Epithelial cell of esophagus (primary cell): ENCODE data around the gene ASS1.

Experiments used
- DNase-seq: peaks from one replicate; pipeline ENCODE4 v3.0.0; 2010; ENCODE audit warnings: low read depth
- H3K4me3 ChIP-seq: 2 replicates; pipeline ENCODE4 v1.5.1; 2011; ENCODE audit warnings: mild to moderate bottlenecking, low read length, control low read depth
- CTCF ChIP-seq: IDR thresholded peaks from 2 replicates; pipeline ENCODE4 v1.5.1; 2011; ENCODE audit warnings: low read depth, mild to moderate bottlenecking, low read length, control low read depth, inconsistent platforms; ENCODE audit not compliant: insufficient read depth; ENCODE audit errors: missing control alignments

The ASS1 gene

GRCh38 chr9:130424595-130425454 is 19.9 kb upstream of the ASS1 start:
- TF ChIP-seq CTCF = no peak
- no peak for DNase-seq
- no peak overlapping the region for H3K4me3 ChIP-seq

- TF ChIP-seq CTCF = no peak
- no peak overlapping the region for H3K4me3 ChIP-seq
- no peak for DNase-seq
These were observed 18.9 kb upstream of the ASS1 start for GRCh38 chr9:130425741-130426466.

- DNase-seq = no peak
- no peak overlapping the region for H3K4me3 ChIP-seq
- no peak for TF ChIP-seq CTCF
These were observed 18.3 kb upstream of the ASS1 start for GRCh38 chr9:130426467-130426773.

GRCh38 chr9:130426883-130427282 is 17.9 kb upstream of the ASS1 start:
- no peak overlapping the region for H3K4me3 ChIP-seq
- peak; percentile 5 for TF ChIP-seq CTCF
- DNase-seq = peak; percentile 96

GRCh38 chr9:130427326-130427725 is 17.4 kb upstream of the ASS1 start:
- H3K4me3 ChIP-seq = no peak overlapping the region
- DNase-seq = no peak
- no peak for TF ChIP-seq CTCF

- no peak overlapping the region for H3K4me3 ChIP-seq
- no peak for DNase-seq
- no peak for TF ChIP-seq CTCF
These were observed 16.6 kb upstream of the ASS1 start for GRCh38 chr9:130428086-130428665.
